Skeletal muscle satellite cell (primary cell): ENCODE measurements around the gene FOXS1.

Experiments used
- H3K27me3 ChIP-seq: 2 replicates; pipeline ENCODE4 v1.7.0; 2013; ENCODE audit warnings: low read length; ENCODE audit not compliant: control insufficient read depth, insufficient read depth
- H3K36me3 ChIP-seq: 2 replicates; pipeline ENCODE4 v1.7.0; 2013; ENCODE audit warnings: mild to moderate bottlenecking, control low read depth, low read length; ENCODE audit not compliant: insufficient read depth
- H3K4me1 ChIP-seq: 2 replicates; pipeline ENCODE4 v1.7.0; 2013; ENCODE audit warnings: low read length; ENCODE audit not compliant: control insufficient read depth, insufficient read depth
- H3K4me2 ChIP-seq: 2 replicates; pipeline ENCODE4 v1.7.0; 2013; ENCODE audit warnings: mild to moderate bottlenecking, low read length
- H3K4me3 ChIP-seq: 2 replicates; pipeline ENCODE4 v1.7.0; 2013; ENCODE audit warnings: low read length
- H3K9ac ChIP-seq: 2 replicates; pipeline ENCODE4 v1.7.0; 2013; ENCODE audit warnings: mild to moderate bottlenecking, low read depth, low read length, moderate library complexity
- H3K9me3 ChIP-seq: replicated peaks from 2 replicates; pipeline ENCODE4 v1.7.0; 2013; ENCODE audit warnings: mild to moderate bottlenecking, control low read depth, low read length

Gene FOXS1

GRCh38 chr20:31869673-31869941 is 24.2 kb upstream of the FOXS1 start:
- peak overlapping the region; percentile 93 for H3K4me2 ChIP-seq
- H3K4me1 ChIP-seq = peaks cover 6% of the 10 kb centered on the region
- no peak overlapping the region for H3K9ac ChIP-seq
- H3K9me3 ChIP-seq = no peaks in the 10 kb centered on the region
- H3K27me3 ChIP-seq = peaks cover 81% of the 10 kb centered on the region
- peak overlapping the region; percentile 67 for H3K4me3 ChIP-seq
- no peaks in the 10 kb centered on the region for H3K36me3 ChIP-seq

DNA sequence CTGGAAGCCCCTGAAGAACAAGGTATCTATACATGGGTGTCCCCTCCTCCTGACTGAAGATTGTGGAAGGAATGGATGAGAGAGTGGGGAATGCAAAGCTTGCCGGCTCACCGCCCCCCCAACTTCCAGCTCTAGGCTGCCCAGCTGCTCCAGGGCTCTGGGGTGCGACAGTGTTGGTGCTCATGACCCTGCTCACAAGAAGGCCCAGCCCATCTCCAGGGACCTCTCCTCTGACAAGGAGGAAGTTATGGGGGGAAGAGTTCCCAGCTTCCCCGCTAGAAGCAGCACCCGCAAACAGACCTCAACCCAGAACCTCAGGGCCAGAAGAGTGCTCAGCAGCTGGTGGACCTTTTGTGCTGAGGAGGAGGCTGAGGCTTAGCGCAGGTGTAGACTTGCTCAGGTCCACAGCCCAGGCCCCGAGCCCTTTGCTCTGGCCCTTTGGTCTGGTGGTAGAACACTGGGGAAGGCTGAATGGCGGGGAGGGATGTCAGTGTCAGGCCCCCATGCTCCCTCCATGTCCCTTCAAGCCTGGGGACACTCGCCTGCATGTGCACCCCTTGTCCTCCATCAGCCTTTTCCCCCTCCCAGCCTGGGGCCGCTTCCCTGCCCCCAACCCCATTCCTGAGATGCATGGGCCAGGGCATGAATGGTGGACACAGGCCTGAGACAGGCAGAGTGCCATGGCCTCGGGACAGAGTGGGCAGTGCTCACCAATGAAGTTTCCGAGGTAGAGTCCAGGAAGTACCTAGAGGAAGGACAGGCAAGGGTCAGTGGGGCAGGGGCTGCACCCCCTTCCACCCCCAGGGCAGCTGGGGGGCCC is 23.7 kb upstream of the FOXS1 start:
- peaks cover 84% of the 10 kb centered on the region for H3K27me3 ChIP-seq
- H3K4me3 ChIP-seq = no peak overlapping the region
- no peak overlapping the region for H3K4me2 ChIP-seq
- peaks cover 6% of the 10 kb centered on the region for H3K4me1 ChIP-seq
- no peaks in the 10 kb centered on the region for H3K9me3 ChIP-seq
- no peak overlapping the region for H3K9ac ChIP-seq
- H3K36me3 ChIP-seq = no peaks in the 10 kb centered on the region

GRCh38 chr20:31866221-31866620 is 20.8 kb upstream of the FOXS1 start:
- Histone ChIP-seq H3K4me1 (peaks cover 8% of the 10 kb centered on the region), H3K9me3 (no peaks in the 10 kb centered on the region), H3K27me3 (peaks cover 88% of the 10 kb centered on the region), H3K4me3 (no peak overlapping the region), H3K36me3 (no peaks in the 10 kb centered on the region), H3K4me2 (no peak overlapping the region), H3K9ac (no peak overlapping the region)

GRCh38 chr20:31864521-31865400 is 19.4 kb upstream of the FOXS1 start:
- Histone ChIP-seq H3K4me2 (no peak overlapping the region), H3K9me3 (no peaks in the 10 kb centered on the region), H3K27me3 (peaks cover 88% of the 10 kb centered on the region), H3K36me3 (no peaks in the 10 kb centered on the region), H3K4me3 (no peak overlapping the region), H3K4me1 (peaks cover 5% of the 10 kb centered on the region), H3K9ac (no peak overlapping the region)

DNA sequence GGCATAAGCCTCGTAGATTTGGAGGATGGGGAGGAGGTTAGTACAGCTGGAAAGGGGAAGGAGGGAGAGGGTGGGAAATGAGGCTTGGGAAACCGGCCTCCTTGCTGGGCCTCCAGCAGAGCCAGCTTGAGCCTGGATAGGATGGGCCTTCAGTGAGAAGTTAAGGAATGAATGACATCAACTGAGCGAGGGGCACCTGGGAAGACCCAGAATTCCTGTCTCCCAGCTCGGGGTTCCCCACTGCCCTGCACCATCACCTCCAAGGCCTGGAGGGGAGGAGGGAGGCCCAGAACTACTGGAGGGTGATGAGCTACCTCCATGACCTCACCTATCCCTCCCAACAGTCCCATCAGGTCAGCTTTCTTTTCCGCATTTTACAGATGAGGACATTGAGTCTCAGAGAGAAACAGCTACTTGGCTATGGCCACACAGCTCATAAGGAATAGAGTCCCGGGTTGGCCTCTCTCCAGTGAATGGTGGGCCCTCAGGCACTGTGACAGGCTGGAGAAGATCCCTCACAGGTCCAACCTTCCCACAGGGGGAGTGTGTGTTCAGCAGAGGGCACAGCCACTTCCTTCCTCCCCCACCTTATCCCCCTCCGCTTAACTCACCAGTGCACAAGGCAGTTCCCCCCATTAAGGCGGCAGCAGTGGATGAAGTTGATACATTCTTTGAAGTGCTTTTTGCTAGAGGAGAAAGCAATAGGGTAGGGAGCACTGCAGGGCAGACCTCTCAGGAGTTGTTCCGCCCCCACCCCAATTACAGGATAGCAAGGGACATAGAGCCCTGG is 18.1 kb upstream of the FOXS1 start:
- Histone ChIP-seq H3K9me3 (no peaks in the 10 kb centered on the region), H3K4me2 (no peak overlapping the region), H3K9ac (no peak overlapping the region), H3K27me3 (peaks cover 88% of the 10 kb centered on the region), H3K4me1 (peaks cover 5% of the 10 kb centered on the region), H3K4me3 (no peak overlapping the region), H3K36me3 (no peaks in the 10 kb centered on the region)

GRCh38 chr20:31862506-31862905 is 17.1 kb upstream of the FOXS1 start:
- Histone ChIP-seq H3K9ac (no peak overlapping the region), H3K4me2 (no peak overlapping the region), H3K4me3 (no peak overlapping the region), H3K36me3 (no peaks in the 10 kb centered on the region), H3K27me3 (peaks cover 92% of the 10 kb centered on the region), H3K4me1 (peaks cover 5% of the 10 kb centered on the region), H3K9me3 (no peaks in the 10 kb centered on the region)

GRCh38 chr20:31862157-31862470 is 16.7 kb upstream of the FOXS1 start:
- no peaks in the 10 kb centered on the region for H3K36me3 ChIP-seq
- no peak overlapping the region for H3K4me2 ChIP-seq
- H3K4me3 ChIP-seq = no peak overlapping the region
- no peaks in the 10 kb centered on the region for H3K9me3 ChIP-seq
- H3K27me3 ChIP-seq = peaks cover 96% of the 10 kb centered on the region
- H3K9ac ChIP-seq = no peak overlapping the region
- H3K4me1 ChIP-seq = peaks cover 5% of the 10 kb centered on the region

DNA sequence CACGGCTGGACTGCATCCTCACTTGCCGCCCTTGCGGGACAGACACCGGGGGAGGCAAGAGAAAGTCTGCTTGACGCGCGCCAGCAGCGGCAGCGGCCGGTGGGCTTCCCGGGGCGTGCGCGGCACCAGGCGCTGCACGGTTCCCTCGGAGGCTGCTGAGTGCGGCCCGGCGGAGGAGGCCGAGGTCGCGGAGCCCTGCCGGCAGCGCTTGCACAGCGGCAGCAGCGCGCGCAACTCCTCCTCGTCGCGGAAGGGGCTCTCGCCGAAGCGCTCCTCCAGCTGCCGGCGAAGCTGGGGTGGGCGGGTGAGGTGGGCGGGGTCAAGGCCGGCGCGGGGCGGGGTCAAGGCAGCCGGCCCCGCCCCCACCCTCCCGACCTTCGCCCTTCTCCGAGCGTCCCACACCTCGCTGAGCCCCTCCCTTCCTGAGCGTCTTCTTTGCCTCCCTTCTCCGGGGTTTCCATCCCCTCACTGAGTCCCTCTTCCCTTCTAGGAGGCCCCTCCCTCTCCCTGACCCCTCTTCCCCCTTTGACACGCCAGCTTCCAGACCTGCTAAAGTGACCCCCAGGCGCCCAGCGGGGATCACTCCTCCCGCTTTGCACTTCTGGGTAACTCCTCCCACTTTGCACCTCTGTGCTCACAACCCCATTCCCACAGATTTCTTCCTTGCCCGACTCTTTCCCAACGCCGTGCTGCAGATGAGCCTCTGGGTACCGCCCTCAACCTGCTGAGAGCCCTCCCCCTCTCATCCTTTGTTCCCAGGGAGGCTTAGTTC is 16.2 kb upstream of the FOXS1 start:
- peaks cover 97% of the 10 kb centered on the region for H3K27me3 ChIP-seq
- H3K4me2 ChIP-seq = peak overlapping the region; percentile 80
- H3K4me1 ChIP-seq = peaks cover 5% of the 10 kb centered on the region
- H3K9ac ChIP-seq = no peak overlapping the region
- peak overlapping the region; percentile 62 for H3K4me3 ChIP-seq
- no peaks in the 10 kb centered on the region for H3K9me3 ChIP-seq
- H3K36me3 ChIP-seq = no peaks in the 10 kb centered on the region

- Histone ChIP-seq H3K9ac (no peak overlapping the region), H3K36me3 (no peaks in the 10 kb centered on the region), H3K4me1 (peaks cover 5% of the 10 kb centered on the region), H3K9me3 (no peaks in the 10 kb centered on the region), H3K27me3 (peaks cover 97% of the 10 kb centered on the region), H3K4me3 (peak overlapping the region; percentile 62), H3K4me2 (peak overlapping the region; percentile 80)
These were observed 15.7 kb upstream of the FOXS1 start for GRCh38 chr20:31861135-31861384.

GRCh38 chr20:31860390-31861134 is 15.2 kb upstream of the FOXS1 start:
- Histone ChIP-seq H3K4me2 (peak overlapping the region; percentile 80), H3K9ac (no peak overlapping the region), H3K36me3 (no peaks in the 10 kb centered on the region), H3K4me1 (peaks cover 5% of the 10 kb centered on the region), H3K4me3 (no peak overlapping the region), H3K27me3 (peaks cover 95% of the 10 kb centered on the region), H3K9me3 (no peaks in the 10 kb centered on the region)
